Activated CD8-positive, alpha-beta T cell treated with anti-CD3 and anti-CD28 coated beads, Interleukin-2, amount 10 ng/mL, durations not matched to agents 7 days and 5 days (primary cell): ENCODE data around the gene TBX1. TPM values are rescaled to one million over a fixed set of nuclear protein-coding genes. Genes with fewer than 3 reads are reported as not detected.

Experiments
- ATAC-seq: fragments of 150-1000 bp; cut with Tn5 transposase; one replicate; pipeline ENCODE4 v1.10.0; 2021; ENCODE audit warnings: moderate library complexity
- CTCF ChIA-PET: fragments of 350-600 bp; sonication (Branson Sonifier 250); formaldehyde crosslinking; loops from one replicate; lab custom pipeline; 2021; ENCODE audit warnings: antibody characterized with exemption; lab: Charles Lee
- POLR2A ChIA-PET: fragments of 350-600 bp; sonication (Branson Sonifier 250); formaldehyde crosslinking; loops from one replicate; lab custom pipeline; 2021; ENCODE audit warnings: antibody characterized with exemption; lab: Charles Lee
- DNase-seq: peaks from one replicate; pipeline ENCODE4 v3.0.0-alpha.2; 2020
- H3K27ac Mint-ChIP-seq: one replicate; pipeline ENCODE4 v1.8.0; 2021; ENCODE audit warnings: mild to moderate bottlenecking, mixed read lengths
- H3K27me3 Mint-ChIP-seq: one replicate; pipeline ENCODE4 v1.8.0; 2021; ENCODE audit warnings: low read depth, mixed read lengths
- H3K36me3 Mint-ChIP-seq: one replicate; pipeline ENCODE4 v1.8.0; 2021; ENCODE audit warnings: low read depth, mixed read lengths
- H3K4me1 Mint-ChIP-seq: one replicate; pipeline ENCODE4 v1.8.0; 2021; ENCODE audit warnings: low read depth, mixed read lengths
- H3K4me3 Mint-ChIP-seq: one replicate; pipeline ENCODE4 v1.8.0; 2021; ENCODE audit warnings: mild to moderate bottlenecking, mixed read lengths
- H3K9me3 Mint-ChIP-seq: one replicate; pipeline ENCODE4 v1.8.0; 2022; ENCODE audit warnings: mixed read lengths; ENCODE audit not compliant: insufficient read depth
- total RNA-seq, 2 experiments: library from RNA; stranded (reverse); gene quantifications; one replicate each; pipeline ENCODE4 v1.2.3, GENCODE V29; 2021

Gene TBX1
- total RNA-seq, 2 experiments from 2014 or later = 1.2 to 1.5 TPM

DNA sequence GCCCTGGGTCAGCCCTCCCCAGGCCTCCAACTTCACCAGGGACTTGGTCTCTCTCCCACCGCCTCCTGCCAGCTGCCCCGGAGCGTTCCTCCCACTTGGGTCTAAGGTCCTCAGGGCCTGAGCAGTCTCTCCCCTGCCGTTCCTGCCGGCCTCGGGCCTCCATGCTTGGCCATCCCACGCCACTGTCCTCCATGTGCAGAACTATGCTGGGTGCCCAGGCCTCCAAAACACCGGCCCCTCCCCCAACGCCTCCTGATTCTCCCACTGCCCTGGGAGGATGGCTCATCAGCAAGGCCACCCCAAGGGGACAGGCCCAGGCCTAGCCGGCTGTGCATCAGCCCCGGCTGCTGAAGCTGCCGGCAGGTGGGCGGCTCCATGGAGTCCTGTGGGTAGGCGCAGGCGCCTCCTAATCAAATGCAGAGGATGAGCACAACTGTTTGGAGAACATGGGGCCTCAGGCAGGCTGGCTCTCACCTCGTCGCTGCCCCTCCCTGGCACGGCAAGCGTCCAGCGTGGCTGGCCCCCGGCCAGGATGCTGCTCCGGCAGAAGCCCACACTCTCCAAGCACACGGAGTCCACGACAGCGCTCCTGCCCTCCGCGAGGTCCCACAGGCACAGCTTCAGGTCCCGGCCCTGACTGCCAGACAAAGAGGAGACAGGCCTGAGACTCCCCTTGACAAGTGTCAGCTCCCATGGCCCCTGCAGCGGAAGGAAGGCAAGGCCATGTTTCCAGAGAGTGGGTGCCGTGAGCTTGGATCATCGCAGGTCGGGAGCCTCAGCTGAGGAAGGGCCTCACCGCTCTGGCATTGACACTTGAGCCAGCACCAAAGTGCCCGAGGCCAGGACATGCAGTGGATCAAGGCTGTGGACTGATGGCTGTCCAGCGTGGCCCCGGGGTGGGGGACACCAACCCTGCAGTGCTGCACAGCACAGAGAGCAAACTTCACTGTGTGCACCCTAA is 51.5 kb downstream of the TBX1 start:
- CTCF ChIA-PET = no interaction called here
- Mint-ChIP-seq H3K36me3 (no peaks in the 10 kb centered on the region), H3K9me3 (no peaks in the 10 kb centered on the region), H3K4me3 (no peak overlapping the region), H3K4me1 (peaks cover 12% of the 10 kb centered on the region), H3K27ac (no peak overlapping the region), H3K27me3 (no peaks in the 10 kb centered on the region)
- ATAC-seq = no peak
- no peak for DNase-seq
- POLR2A ChIA-PET = no interaction called here

GRCh38 chr22:19812910-19813309 is 52.3 kb downstream of the TBX1 start:
- H3K4me1 Mint-ChIP-seq = peaks cover 12% of the 10 kb centered on the region
- DNase-seq (no peak), ATAC-seq (no peak)
- POLR2A ChIA-PET = no interaction called here
- no peaks in the 10 kb centered on the region for H3K27me3 Mint-ChIP-seq
- no peaks in the 10 kb centered on the region for H3K9me3 Mint-ChIP-seq
- H3K27ac Mint-ChIP-seq = no peak overlapping the region
- H3K36me3 Mint-ChIP-seq = no peaks in the 10 kb centered on the region
- CTCF ChIA-PET = no interaction called here
- no peak overlapping the region for H3K4me3 Mint-ChIP-seq

DNA sequence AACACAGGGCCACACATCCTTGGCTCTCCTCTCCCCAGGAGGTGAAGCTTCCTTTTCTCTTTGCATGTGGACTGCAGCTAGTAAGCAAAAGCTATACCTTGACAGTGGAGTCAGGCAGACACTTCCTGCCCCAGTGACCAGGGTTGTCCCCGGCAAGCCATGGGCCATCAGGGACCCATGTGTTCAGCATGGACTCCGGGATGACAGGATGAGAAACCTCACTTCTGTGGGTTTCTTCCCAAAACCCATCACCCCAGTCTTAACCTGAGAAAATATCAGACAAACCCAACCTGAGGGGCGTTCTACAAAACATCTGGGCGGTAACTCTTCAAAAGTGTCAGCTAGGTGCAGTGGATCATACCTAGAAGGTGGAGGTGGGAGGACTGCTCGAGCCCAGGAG is 53.9 kb downstream of the TBX1 start:
- H3K9me3 Mint-ChIP-seq = no peaks in the 10 kb centered on the region
- H3K4me3 Mint-ChIP-seq = no peak overlapping the region
- no peaks in the 10 kb centered on the region for H3K36me3 Mint-ChIP-seq
- POLR2A ChIA-PET = no interaction called here
- DNase-seq (no peak), ATAC-seq (no peak)
- H3K4me1 Mint-ChIP-seq = peaks cover 12% of the 10 kb centered on the region
- CTCF ChIA-PET = interaction anchor here (1.0 kb wide), 1 partner anchor 18 kb away, joined by 3 read pairs; no protein-coding TSS in a partner anchor
- H3K27ac Mint-ChIP-seq = no peak overlapping the region
- H3K27me3 Mint-ChIP-seq = no peaks in the 10 kb centered on the region

DNA sequence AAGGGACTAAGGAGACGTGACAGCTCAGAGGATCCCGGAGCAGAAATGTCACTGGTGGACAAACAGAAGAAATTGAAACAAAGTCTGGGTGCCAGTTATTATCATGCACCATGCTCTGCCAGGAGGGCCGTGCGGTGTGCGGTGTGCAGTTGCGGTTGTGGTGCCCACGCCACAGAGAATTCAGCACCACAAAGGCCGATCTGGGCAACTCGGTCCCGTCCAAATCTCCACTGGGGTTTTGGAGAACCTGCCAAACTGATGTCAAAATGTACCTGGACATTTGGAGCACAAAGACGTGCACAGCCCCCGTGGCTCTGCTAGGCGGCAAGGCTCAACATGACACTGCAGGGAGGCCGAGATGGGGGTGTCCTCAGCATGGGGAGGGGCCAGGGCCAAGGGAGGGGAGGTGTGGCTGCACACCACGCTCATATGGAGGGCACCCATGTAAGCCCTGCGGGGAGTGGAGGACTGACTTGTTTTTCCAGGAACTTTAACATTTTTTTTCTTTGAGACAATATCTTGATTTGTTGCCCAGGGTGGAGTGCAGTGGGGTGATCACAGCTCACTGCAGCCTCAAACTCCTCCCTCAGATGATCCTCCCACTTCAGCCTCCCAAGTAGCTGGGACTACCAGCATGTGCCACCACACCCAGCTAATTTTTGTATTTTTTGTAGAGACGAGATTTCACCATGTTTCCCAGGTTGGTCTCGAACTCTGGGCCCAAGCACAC is 54.7 kb downstream of the TBX1 start:
- Mint-ChIP-seq H3K27me3 (no peaks in the 10 kb centered on the region), H3K9me3 (no peaks in the 10 kb centered on the region), H3K27ac (no peak overlapping the region), H3K4me1 (peaks cover 9% of the 10 kb centered on the region), H3K36me3 (no peaks in the 10 kb centered on the region), H3K4me3 (no peak overlapping the region)
- ATAC-seq (no peak), DNase-seq (no peak)
- ChIA-PET CTCF (interaction anchor here (1.0 kb wide), 1 partner anchor 17 kb away, joined by 3 read pairs; no protein-coding TSS in a partner anchor), POLR2A (no interaction called here)

DNA sequence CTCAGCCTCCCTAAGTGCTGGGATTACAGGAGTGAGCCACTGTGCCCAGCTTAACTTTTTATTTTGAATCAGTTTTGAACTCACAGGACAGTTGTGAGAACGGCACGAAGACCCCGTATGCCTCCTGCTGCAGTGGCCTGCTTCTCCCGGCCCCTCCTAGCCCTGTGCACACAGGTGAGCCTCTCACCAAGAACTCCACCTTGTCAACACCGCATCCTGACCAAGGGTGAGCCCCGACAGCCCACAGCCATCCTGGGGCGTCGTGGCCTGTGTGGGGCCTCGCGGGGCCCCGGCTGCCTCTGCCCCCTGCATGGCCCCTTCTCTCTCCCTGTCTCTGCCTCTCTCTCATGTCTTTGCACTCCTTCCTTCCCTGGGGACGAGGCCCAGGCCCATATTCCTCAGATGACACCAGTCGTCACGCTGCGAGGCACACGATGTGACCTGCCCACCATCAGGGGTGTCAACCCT is 55.3 kb downstream of the TBX1 start:
- POLR2A ChIA-PET = no interaction called here
- ATAC-seq (no peak), DNase-seq (no peak)
- Mint-ChIP-seq H3K27ac (no peak overlapping the region), H3K4me1 (peaks cover 3% of the 10 kb centered on the region), H3K27me3 (no peaks in the 10 kb centered on the region), H3K36me3 (no peaks in the 10 kb centered on the region), H3K4me3 (no peak overlapping the region), H3K9me3 (no peaks in the 10 kb centered on the region)
- CTCF ChIA-PET = no interaction called here

DNA sequence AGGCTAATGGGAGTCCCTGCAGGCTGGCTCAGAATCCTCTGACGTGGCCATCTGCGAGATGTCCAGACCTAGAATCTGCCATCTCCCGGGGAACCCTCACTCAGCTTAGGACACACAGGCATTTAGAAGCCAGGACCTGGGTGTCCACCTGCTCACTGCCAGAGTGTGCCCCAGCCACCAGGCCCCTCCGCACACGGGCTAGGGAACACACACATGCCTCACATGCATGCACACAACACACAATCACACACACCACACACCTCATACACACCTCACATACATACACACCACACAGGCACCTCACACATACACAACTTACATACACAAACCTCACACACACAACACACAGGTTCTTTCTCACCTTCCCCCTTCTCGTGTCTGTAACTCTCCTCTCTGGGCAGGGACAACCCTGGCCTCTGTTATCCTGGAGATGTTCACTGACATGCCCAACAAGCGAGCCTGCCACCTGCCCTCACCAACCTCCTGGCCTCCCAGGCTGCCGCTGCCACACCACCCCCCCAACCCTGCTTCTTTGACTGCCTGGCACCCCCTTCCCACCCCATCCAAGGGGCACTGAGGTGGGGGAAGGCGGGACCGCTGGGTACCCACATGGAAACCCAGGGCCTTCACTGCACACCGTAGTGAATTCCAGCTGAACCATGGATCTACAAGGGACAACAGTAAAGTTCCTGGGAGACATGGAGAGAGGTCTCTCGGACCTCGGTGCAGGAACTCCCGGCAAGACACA is 56.0 kb downstream of the TBX1 start:
- H3K4me3 Mint-ChIP-seq = no peak overlapping the region
- no peak overlapping the region for H3K27ac Mint-ChIP-seq
- no peaks in the 10 kb centered on the region for H3K36me3 Mint-ChIP-seq
- no peaks in the 10 kb centered on the region for H3K27me3 Mint-ChIP-seq
- DNase-seq (no peak), ATAC-seq (no peak)
- ChIA-PET POLR2A (no interaction called here), CTCF (no interaction called here)
- no peaks in the 10 kb centered on the region for H3K9me3 Mint-ChIP-seq
- peaks cover 3% of the 10 kb centered on the region for H3K4me1 Mint-ChIP-seq

Other genes starting within 250 kb of the TBX1 start
- not detected for gene CLDN5, start 236.4 kb upstream of the TBX1 start, total RNA-seq
- gene SEPTIN5, start 46.3 kb upstream of the TBX1 start, total RNA-seq = under 1 TPM in 1 of 2 experiments, not detected in 1; 0.53 TPM
- gene GP1BB, start 37.2 kb upstream of the TBX1 start, total RNA-seq = not detected
- gene GNB1L, start 94.1 kb downstream of the TBX1 start, total RNA-seq = 10 to 100 TPM in 1 of 2 experiments, 1 to 10 TPM in 1; 9.7 to 10.3 TPM
- gene RTL10, start 94.1 kb downstream of the TBX1 start, total RNA-seq = 10 to 100 TPM; 16.1 to 17.0 TPM
- gene COMT, start 181.0 kb downstream of the TBX1 start, total RNA-seq = 10 to 100 TPM; 92.8 to 97.1 TPM
- gene TXNRD2, start 181.0 kb downstream of the TBX1 start, total RNA-seq = 10 to 100 TPM; 16.1 to 19.3 TPM